H1 (cell line): ENCODE measurements around the gene BTRC. TPM values are rescaled to one million over a fixed set of nuclear protein-coding genes. Genes with fewer than 3 reads are reported as not detected.

Experiments
- CTCF ChIA-PET: fragments of 300-600 bp; sonication (Branson Sonifier 250); formaldehyde crosslinking; loops from one replicate; lab custom pipeline; 2021; ENCODE audit not compliant: partially characterized antibody; lab: Charles Lee
- POLR2A ChIA-PET: fragments of 300-600 bp; sonication (Branson Sonifier 250); formaldehyde crosslinking; loops from one replicate; lab custom pipeline; 2021; ENCODE audit warnings: inconsistent platforms; ENCODE audit not compliant: partially characterized antibody; lab: Charles Lee
- DNase-seq, 2 experiments: peaks; one replicate each; pipeline versions ENCODE4 v3.0.0 to v3.0.0-alpha.2; 2010 to 2022; ENCODE audit warnings: low spot score in 2 of 2, low read depth in 1 of 2, mixed read lengths in 1 of 2
- FAIRE-seq: peaks from 2 replicates; lab custom pipeline; 2011; peaks lifted over from hg19 to GRCh38; lab: Jason Lieb, UNC
- H2AFZ ChIP-seq: 2 replicates; pipeline ENCODE4 v1.8.1; 2012; ENCODE audit warnings: low read length, inconsistent platforms
- H2AK5ac ChIP-seq: 2 replicates; pipeline ENCODE4 v1.6.1; 2013; ENCODE audit warnings: low read depth, low read length
- H2BK120ac ChIP-seq: replicated peaks from 2 replicates; pipeline ENCODE3; 2013; ENCODE audit warnings: low read depth, low read length, inconsistent platforms
- H2BK12ac ChIP-seq: 2 replicates; pipeline ENCODE4 v1.6.1; 2013; ENCODE audit warnings: low read depth, low read length
- H2BK15ac ChIP-seq: 2 replicates; pipeline ENCODE4 v1.6.1; 2013; ENCODE audit warnings: low read length
- H2BK20ac ChIP-seq: 2 replicates; pipeline ENCODE4 v1.6.1; 2013; ENCODE audit warnings: low read length
- H2BK5ac ChIP-seq: 2 replicates; pipeline ENCODE4 v1.6.1; 2013; ENCODE audit warnings: low read depth, low read length
- H3K14ac ChIP-seq: 2 replicates; pipeline ENCODE4 v1.6.1; 2013; ENCODE audit warnings: inconsistent platforms; ENCODE audit not compliant: insufficient read length
- H3K18ac ChIP-seq: 2 replicates; pipeline ENCODE4 v1.6.1; 2013; ENCODE audit warnings: low read length; ENCODE audit errors: extremely low read depth
- H3K23ac ChIP-seq: 2 replicates; pipeline ENCODE4 v1.6.1; 2013; ENCODE audit warnings: inconsistent platforms; ENCODE audit not compliant: insufficient read length
- H3K23me2 ChIP-seq: 2 replicates; pipeline ENCODE4 v1.6.1; 2013; ENCODE audit warnings: low read depth, low read length
- H3K27ac ChIP-seq: 2 replicates; pipeline ENCODE4 v1.6.1; 2011; ENCODE audit warnings: low read depth, low read length, inconsistent platforms
- H3K27me3 ChIP-seq, 4 experiments: replicated peaks in 1 of 4; 1 replicate in 1 of 4; 2 replicates in 3 of 4; pipeline versions ENCODE4 v1.6.1 to v1.8.1; 2011 to 2013; ENCODE audit warnings: low read length in 3 of 4, mild to moderate bottlenecking in 3 of 4, inconsistent platforms in 2 of 4, mixed read lengths in 2 of 4, moderate library complexity in 1 of 4; ENCODE audit not compliant: control insufficient read depth in 3 of 4, insufficient read depth in 3 of 4; ENCODE audit errors: extremely low read depth in 1 of 4
- H3K36me3 ChIP-seq, 4 experiments: 2 replicates each; pipeline versions ENCODE4 v1.6.1 to v1.8.1; 2011 to 2013; ENCODE audit warnings: mild to moderate bottlenecking in 4 of 4, low read length in 3 of 4, moderate library complexity in 2 of 4, control low read depth in 1 of 4, inconsistent platforms in 1 of 4; ENCODE audit not compliant: insufficient read depth in 4 of 4, control insufficient read depth in 2 of 4
- H3K4ac ChIP-seq: replicated peaks from 2 replicates; pipeline ENCODE3; 2013; ENCODE audit warnings: low read length, low read depth, mixed read lengths, inconsistent platforms; ENCODE audit not compliant: insufficient read length
- H3K4me1 ChIP-seq, 4 experiments: replicated peaks in 1 of 4; 1 replicate in 1 of 4; 2 replicates in 3 of 4; pipeline versions ENCODE4 v1.6.1 to v1.8.1; 2011 to 2013; ENCODE audit warnings: low read length in 3 of 4, inconsistent platforms in 2 of 4, mixed read lengths in 1 of 4; ENCODE audit not compliant: insufficient read depth in 4 of 4, control insufficient read depth in 3 of 4
- H3K4me2 ChIP-seq, 2 experiments: 2 replicates each; pipeline versions ENCODE4 v1.6.1 to v1.8.1; 2011 to 2013; ENCODE audit warnings: low read depth in 2 of 2, low read length in 2 of 2, control low read depth in 1 of 2, inconsistent platforms in 1 of 2, mild to moderate bottlenecking in 1 of 2; ENCODE audit not compliant: insufficient read depth in 1 of 2
- H3K4me3 ChIP-seq, 4 experiments: fragments of 200-600, 300-600 bp in 1 of 4; sonication (generic), shearing (Covaris generic), sonication (Bioruptor Twin) in 1 of 4; 2 replicates each; pipeline versions ENCODE4 v1.5.1 to v1.8.1; 2011 to 2016; ENCODE audit warnings: low read length in 4 of 4, low read depth in 3 of 4, control low read depth in 2 of 4, inconsistent platforms in 2 of 4, mild to moderate bottlenecking in 2 of 4, mixed read lengths in 1 of 4, moderate library complexity in 1 of 4; ENCODE audit not compliant: insufficient read depth in 2 of 4; ENCODE audit errors: extremely low read depth in 1 of 4
- H3K56ac ChIP-seq: replicated peaks from 2 replicates; pipeline ENCODE3; 2013; ENCODE audit warnings: low read depth, mild to moderate bottlenecking, mixed read lengths, low read length, inconsistent platforms; ENCODE audit not compliant: insufficient read length
- H3K79me1 ChIP-seq: 2 replicates; pipeline ENCODE4 v1.6.1; 2013; ENCODE audit warnings: low read depth, low read length, control low read depth
- H3K79me2 ChIP-seq, 2 experiments: 2 replicates each; pipeline versions ENCODE4 v1.6.1 to v1.8.1; 2012 to 2013; ENCODE audit warnings: low read length in 2 of 2, mild to moderate bottlenecking in 2 of 2, inconsistent platforms in 1 of 2; ENCODE audit not compliant: insufficient read depth in 2 of 2, control insufficient read depth in 1 of 2
- H3K9ac ChIP-seq, 4 experiments: replicated peaks in 1 of 4; 1 replicate in 1 of 4; 2 replicates in 3 of 4; pipeline versions ENCODE4 v1.6.1 to v1.8.1; 2011 to 2013; ENCODE audit warnings: low read depth in 3 of 4, low read length in 3 of 4, control low read depth in 2 of 4, mild to moderate bottlenecking in 2 of 4, moderate library complexity in 2 of 4, inconsistent platforms in 1 of 4; ENCODE audit errors: extremely low read depth in 1 of 4
- H3K9me3 ChIP-seq, 2 experiments: 2 replicates each; pipeline versions ENCODE4 v1.6.1 to v1.8.1; 2012 to 2013; ENCODE audit warnings: mild to moderate bottlenecking in 2 of 2, moderate library complexity in 2 of 2, control low read depth in 1 of 2, inconsistent platforms in 1 of 2, low read depth in 1 of 2, low read length in 1 of 2, mixed read lengths in 1 of 2; ENCODE audit not compliant: insufficient read depth in 2 of 2
- H4K20me1 ChIP-seq, 2 experiments: replicated peaks in 1 of 2; 2 replicates each; pipeline versions ENCODE3 to v1.8.1; 2011 to 2013; ENCODE audit warnings: inconsistent platforms in 2 of 2, low read length in 2 of 2, mild to moderate bottlenecking in 1 of 2; ENCODE audit not compliant: insufficient read depth in 2 of 2, control insufficient read depth in 1 of 2
- H4K5ac ChIP-seq: 2 replicates; pipeline ENCODE4 v1.6.1; 2013; ENCODE audit warnings: low read length, low read depth, mixed read lengths, inconsistent platforms; ENCODE audit not compliant: insufficient read length
- H4K8ac ChIP-seq: 2 replicates; pipeline ENCODE4 v1.8.0; 2013; ENCODE audit warnings: mild to moderate bottlenecking, moderate library complexity, low read length, inconsistent platforms; ENCODE audit not compliant: insufficient read depth; ENCODE audit errors: extremely low read depth
- H4K91ac ChIP-seq: replicated peaks from 2 replicates; pipeline ENCODE3; 2013; ENCODE audit warnings: low read length, mixed read lengths, inconsistent platforms; ENCODE audit not compliant: insufficient read length
- BACH1 ChIP-seq: IDR thresholded peaks from 2 replicates; pipeline ENCODE4 v1.6.1; 2012; ENCODE audit warnings: low read length, improper control_type of control experiment
- HDAC6 ChIP-seq: IDR thresholded peaks from one replicate; pipeline ENCODE4 v1.7.1; 2012; ENCODE audit warnings: low read depth, mild to moderate bottlenecking, inconsistent platforms, low read length, moderate library complexity
- POLR2AphosphoS5 ChIP-seq: IDR thresholded peaks from 2 replicates; pipeline ENCODE4 v1.6.1; 2011; ENCODE audit warnings: low read depth, low read length
- RAD21 ChIP-seq, 2 experiments: IDR thresholded peaks in 1 of 2; conservative IDR thresholded peaks in 1 of 2; 2 replicates each; pipeline ENCODE4 v1.6.1; 2011; ENCODE audit warnings: low read depth in 2 of 2, low read length in 2 of 2, improper control_type of control experiment in 1 of 2, inconsistent platforms in 1 of 2, mild to moderate bottlenecking in 1 of 2, moderate library complexity in 1 of 2
- YY1 ChIP-seq: IDR thresholded peaks from 2 replicates; pipeline ENCODE4 v1.6.1; 2011; ENCODE audit warnings: low read depth, mild to moderate bottlenecking, low read length
- ZNF274 ChIP-seq: IDR thresholded peaks from 2 replicates; pipeline ENCODE4 v1.7.0; 2012; ENCODE audit warnings: low read length, borderline replicate concordance; ENCODE audit errors: extremely low read depth
- polyA plus RNA-seq, 7 experiments: library from polyadenylated mRNA; depleted of rRNA in 3 of 7; stranded (reverse) in 5 of 7; unstranded in 2 of 7; fragments of >200 nt in 5 of 7; fragments of 200-250 nt in 2 of 7; gene quantifications; 1 replicate in 5 of 7; 2 replicates in 1 of 7; 4 replicates in 1 of 7; pipeline versions ENCODE4 v1.2.1 to v1.2.3, GENCODE V29; 2011 to 2013; ENCODE audit warnings: missing spikeins in 2 of 7, mixed read lengths in 2 of 7
- total RNA-seq: library from RNA; stranded (reverse); fragmentation: NEBNext Ultra II Directional; extraction: Animal tissue kit (Norgen Biotek cat#: 25700); gene quantifications from 2 replicates; pipeline ENCODE4 v1.2.1, GENCODE V29; 2021

The BTRC gene
- total and polyA plus RNA-seq, 2 of the 8 experiments (the other 6 are each of a cell fraction or from before 2014, with no cell fraction given) = 9.9 to 24.7 TPM

DNA sequence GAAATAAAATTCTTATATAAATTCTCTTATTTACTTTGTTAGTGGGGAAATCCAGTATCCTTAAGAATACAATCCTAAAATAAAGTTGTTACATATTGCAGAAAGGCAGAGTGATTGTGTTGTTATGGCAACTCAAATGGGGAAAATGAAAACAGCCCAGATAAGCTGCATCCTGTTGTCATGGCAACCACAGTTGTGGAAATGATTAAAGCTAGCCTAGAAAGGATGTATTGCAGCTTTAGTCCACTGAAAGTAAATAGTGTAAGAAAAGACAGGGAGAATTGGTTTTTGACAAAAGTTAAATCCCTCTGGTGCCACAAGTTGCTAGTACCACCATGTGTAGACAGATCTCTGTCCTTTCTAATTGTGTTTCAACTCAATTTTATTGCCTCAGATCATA is 43.2 kb downstream of the BTRC start:
- no peak overlapping the region for H3K4me2 ChIP-seq
- no peak overlapping the region for H3K56ac ChIP-seq
- no peak overlapping the region for H2AK5ac ChIP-seq
- H3K23ac ChIP-seq = no peak overlapping the region
- no peak overlapping the region for H2BK15ac ChIP-seq
- DNase-seq (no peak), FAIRE-seq (peak; percentile 45)
- H3K4ac ChIP-seq = no peak overlapping the region
- H2BK12ac ChIP-seq = no peak overlapping the region
- peaks cover 4% of the 10 kb centered on the region in 2 experiments for H4K20me1 ChIP-seq
- H3K4me1 ChIP-seq = peaks cover 0 to 7% (median 0%) of the 10 kb centered on the region in 4 experiments; a peak in 1 of 7 replicates
- no peak overlapping the region for H2BK20ac ChIP-seq
- H4K91ac ChIP-seq = no peak overlapping the region
- H3K9ac ChIP-seq = no peak overlapping the region
- no peak overlapping the region for H3K27ac ChIP-seq
- H3K9me3 ChIP-seq = no peaks in the 10 kb centered on the region
- H2BK5ac ChIP-seq = no peak overlapping the region
- H2AFZ ChIP-seq = no peak overlapping the region
- ChIA-PET CTCF (interaction anchor here (1.1 to 2.1 kb wide), 3 partner anchors 9 to 183 kb away, joined by 4 to 5 read pairs (median 4); no protein-coding TSS in a partner anchor), POLR2A (interaction anchor here (0.9 kb wide), 1 partner anchor 13 kb away, joined by 4 read pairs; no protein-coding TSS in a partner anchor)
- no peaks in the 10 kb centered on the region for H3K36me3 ChIP-seq
- H3K4me3 ChIP-seq = no peak overlapping the region
- no peak overlapping the region for H3K14ac ChIP-seq
- no peak overlapping the region for H4K5ac ChIP-seq
- H3K23me2 ChIP-seq = no peaks in the 10 kb centered on the region
- H3K79me2 ChIP-seq = no peaks in the 10 kb centered on the region
- H3K18ac ChIP-seq = no peak overlapping the region
- H3K79me1 ChIP-seq = no peaks in the 10 kb centered on the region
- no peak overlapping the region for H2BK120ac ChIP-seq
- no peaks in the 10 kb centered on the region for H3K27me3 ChIP-seq
- TF ChIP-seq YY1 (no peak), RAD21 (IDR thresholded peaks at IDR 0.05 in 1 of 2, conservative IDR thresholded peaks at IDR 0.05 in 1 of 2; ENCODE audit: low read depth in 2 of 2, low read length in 2 of 2) (no peak), BACH1 (no peak), POLR2AphosphoS5 (no peak), ZNF274 (no peak), HDAC6 (no peak)
- TF ChIP-seq, all 59 proteins: peak for 0
- no peak overlapping the region for H4K8ac ChIP-seq
